Measurements from ENCODE around the gene GJC1. TPM values are rescaled to one million over a fixed set of nuclear protein-coding genes. Genes with fewer than 3 reads are reported as not detected.

GJC1 gene
- polyA plus RNA-seq, 1 experiment, result 20.6 TPM

- no peak for DNase-seq (ENCODE audit: low read depth, low spot score)
- Histone ChIP-seq H3K9me3 (ENCODE audit: control insufficient read depth, insufficient read depth, low read length) (peaks cover 3% of the 10 kb centered on the region; the same call in 1 of the 2 replicates), H3K27me3 (ENCODE audit: control insufficient read depth, insufficient read depth, low read length) (no peaks in the 10 kb centered on the region), H3K4me3 (ENCODE audit: low read depth, low read length) (no peak overlapping the region), H3K27ac (ENCODE audit: low read depth, low read length) (peak overlapping the region; percentile 11)
- ChIA-PET POLR2A (no interaction called here), CTCF (interaction anchor here (1.2 kb wide), 1 partner anchor 71 kb away, joined by 4 read pairs; no protein-coding TSS in a partner anchor)
- TF ChIP-seq CTCF (IDR thresholded peaks at IDR 0.05; ENCODE audit: low read depth, low read length), result no peak
Measured at GRCh38 chr17:44807817-44808155, 22.3 kb downstream of the GJC1 start.

- DNase-seq (ENCODE audit: low read depth, low spot score), result no peak
- Histone ChIP-seq H3K9me3 (ENCODE audit: control insufficient read depth, insufficient read depth, low read length) (peaks cover 3% of the 10 kb centered on the region; the same call in 1 of the 2 replicates), H3K27ac (ENCODE audit: low read depth, low read length) (no peak overlapping the region), H3K4me3 (ENCODE audit: low read depth, low read length) (no peak overlapping the region), H3K27me3 (ENCODE audit: control insufficient read depth, insufficient read depth, low read length) (no peaks in the 10 kb centered on the region)
- no peak for TF ChIP-seq CTCF (IDR thresholded peaks at IDR 0.05; ENCODE audit: low read depth, low read length)
- CTCF ChIA-PET, result interaction anchor here (0.6 to 1.2 kb wide), 2 partner anchors 34 to 71 kb away, joined by 3 to 4 read pairs; no protein-coding TSS in a partner anchor
- POLR2A ChIA-PET, result no interaction called here
Measured at GRCh38 chr17:44807093-44807816, 22.8 kb downstream of the GJC1 start.

- ChIA-PET POLR2A (no interaction called here), CTCF (interaction anchor here (1.4 kb wide), 1 partner anchor 60 kb away, joined by 5 read pairs; no protein-coding TSS in a partner anchor)
- no peak for TF ChIP-seq CTCF (IDR thresholded peaks at IDR 0.05; ENCODE audit: low read depth, low read length)
- H3K27ac ChIP-seq (ENCODE audit: low read depth, low read length), result no peak overlapping the region
- peaks cover 3% of the 10 kb centered on the region; the same call in 1 of the 2 replicates for H3K9me3 ChIP-seq (ENCODE audit: control insufficient read depth, insufficient read depth, low read length)
- DNase-seq (ENCODE audit: low read depth, low spot score), result no peak
- H3K4me3 ChIP-seq (ENCODE audit: low read depth, low read length), result no peak overlapping the region
- H3K27me3 ChIP-seq (ENCODE audit: control insufficient read depth, insufficient read depth, low read length), result no peaks in the 10 kb centered on the region
Measured at GRCh38 chr17:44804302-44805089, 25.6 kb downstream of the GJC1 start.

GRCh38 chr17:44801880-44802279, 28.2 kb downstream of the GJC1 start:
- CTCF ChIA-PET, result interaction anchor here (0.6 kb wide), 1 partner anchor 334 kb away, joined by 3 read pairs; the partner anchor contains the start of gene ACBD4
- Histone ChIP-seq H3K4me3 (ENCODE audit: low read depth, low read length) (no peak overlapping the region), H3K27me3 (ENCODE audit: control insufficient read depth, insufficient read depth, low read length) (no peaks in the 10 kb centered on the region), H3K9me3 (ENCODE audit: control insufficient read depth, insufficient read depth, low read length) (peaks cover 3% of the 10 kb centered on the region; the same call in 1 of the 2 replicates), H3K27ac (ENCODE audit: low read depth, low read length) (no peak overlapping the region)
- no peak for DNase-seq (ENCODE audit: low read depth, low spot score)
- TF ChIP-seq CTCF (IDR thresholded peaks at IDR 0.05; ENCODE audit: low read depth, low read length), result no peak
- POLR2A ChIA-PET, result no interaction called here

GRCh38 chr17:44798356-44798755, 31.7 kb downstream of the GJC1 start:
- CTCF ChIA-PET, result interaction anchor here (0.5 to 1.7 kb wide), 5 partner anchors 19 to 337 kb away, joined by 3 to 11 read pairs (median 4); partner anchors contain the start of gene ACBD4
- no peak for TF ChIP-seq CTCF (IDR thresholded peaks at IDR 0.05; ENCODE audit: low read depth, low read length)
- no peaks in the 10 kb centered on the region for H3K9me3 ChIP-seq (ENCODE audit: control insufficient read depth, insufficient read depth, low read length)
- H3K27ac ChIP-seq (ENCODE audit: low read depth, low read length), result no peak overlapping the region
- no peak for DNase-seq (ENCODE audit: low read depth, low spot score)
- H3K4me3 ChIP-seq (ENCODE audit: low read depth, low read length), result no peak overlapping the region
- no peaks in the 10 kb centered on the region for H3K27me3 ChIP-seq (ENCODE audit: control insufficient read depth, insufficient read depth, low read length)
- POLR2A ChIA-PET, result no interaction called here

Measured in AG04450 (cell line).